ENCODE results near the gene EIF4G3. TPM values are rescaled to one million over a fixed set of nuclear protein-coding genes. Genes with fewer than 3 reads are reported as not detected.

The EIF4G3 gene
- polyA plus RNA-seq, 1 of the 3 experiments (the other 2 are of a cell fraction) = 32.0 TPM

DNA sequence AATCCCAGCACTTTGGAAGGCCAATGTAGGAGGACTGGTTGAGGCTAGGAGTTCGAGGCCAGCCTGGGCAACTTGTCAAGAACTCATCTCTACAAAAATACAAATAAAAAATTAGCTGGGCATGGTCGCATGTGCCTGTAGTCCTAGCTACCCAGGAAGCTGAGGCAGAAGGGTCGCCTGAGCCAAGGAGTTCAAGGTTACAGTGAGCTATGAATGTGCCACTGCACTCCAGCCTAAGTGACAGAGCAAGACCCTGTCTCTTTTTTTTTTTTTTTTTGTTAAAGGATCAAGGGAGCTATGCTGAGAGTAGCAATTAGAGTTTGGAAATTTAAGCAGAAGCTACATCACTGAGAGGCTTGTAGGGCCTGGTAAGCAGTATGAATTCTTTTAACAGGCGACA, 70.9 kb downstream of the EIF4G3 start (continued):
- TF ChIP-seq, protein P1, sequence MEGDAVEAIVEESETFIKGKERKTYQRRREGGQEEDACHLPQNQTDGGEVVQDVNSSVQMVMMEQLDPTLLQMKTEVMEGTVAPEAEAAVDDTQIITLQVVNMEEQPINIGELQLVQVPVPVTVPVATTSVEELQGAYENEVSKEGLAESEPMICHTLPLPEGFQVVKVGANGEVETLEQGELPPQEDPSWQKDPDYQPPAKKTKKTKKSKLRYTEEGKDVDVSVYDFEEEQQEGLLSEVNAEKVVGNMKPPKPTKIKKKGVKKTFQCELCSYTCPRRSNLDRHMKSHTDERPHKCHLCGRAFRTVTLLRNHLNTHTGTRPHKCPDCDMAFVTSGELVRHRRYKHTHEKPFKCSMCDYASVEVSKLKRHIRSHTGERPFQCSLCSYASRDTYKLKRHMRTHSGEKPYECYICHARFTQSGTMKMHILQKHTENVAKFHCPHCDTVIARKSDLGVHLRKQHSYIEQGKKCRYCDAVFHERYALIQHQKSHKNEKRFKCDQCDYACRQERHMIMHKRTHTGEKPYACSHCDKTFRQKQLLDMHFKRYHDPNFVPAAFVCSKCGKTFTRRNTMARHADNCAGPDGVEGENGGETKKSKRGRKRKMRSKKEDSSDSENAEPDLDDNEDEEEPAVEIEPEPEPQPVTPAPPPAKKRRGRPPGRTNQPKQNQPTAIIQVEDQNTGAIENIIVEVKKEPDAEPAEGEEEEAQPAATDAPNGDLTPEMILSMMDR (IDR thresholded peaks at IDR 0.05) = no peak
- TF ChIP-seq, protein P2, sequence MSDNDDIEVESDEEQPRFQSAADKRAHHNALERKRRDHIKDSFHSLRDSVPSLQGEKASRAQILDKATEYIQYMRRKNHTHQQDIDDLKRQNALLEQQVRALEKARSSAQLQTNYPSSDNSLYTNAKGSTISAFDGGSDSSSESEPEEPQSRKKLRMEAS (IDR thresholded peaks at IDR 0.05; ENCODE audit: low read depth) = no peak

DNA sequence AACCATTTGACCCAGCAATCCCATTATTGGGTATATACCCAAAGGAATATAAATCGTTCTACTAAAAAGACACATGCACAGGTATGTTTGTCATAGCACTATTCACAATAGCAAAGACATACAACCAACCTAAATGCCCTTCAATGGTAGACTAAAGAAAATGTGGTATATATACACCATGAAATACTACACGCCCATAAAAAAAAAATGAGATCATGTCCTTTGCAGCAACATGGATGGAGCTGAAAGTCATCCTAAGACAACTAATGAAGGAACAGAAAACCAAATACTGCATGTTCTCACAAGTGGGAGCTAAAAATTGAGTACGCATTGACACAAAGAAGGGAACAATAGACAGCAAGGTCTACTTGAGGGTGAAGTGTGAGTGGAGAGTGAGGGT, 72.0 kb downstream of the EIF4G3 start:
- H3K9me2 ChIP-seq = no peaks in the 10 kb centered on the region
- no peaks in the 10 kb centered on the region for H3K9me3 ChIP-seq
- no peaks in the 10 kb centered on the region for H4K20me1 ChIP-seq (ENCODE audit: insufficient read depth)
- H3K4me1 ChIP-seq (ENCODE audit: control insufficient read depth in 1 of 2, insufficient read depth in 2 of 2, low read depth in 1 of 2, low read length in 1 of 2) = no peaks in the 10 kb centered on the region; a peak in 1 of 4 replicates
- peaks cover 0 to 11% of the 10 kb centered on the region in 2 experiments for H3K36me3 ChIP-seq (replicated peaks in 1 of 2; ENCODE audit: control insufficient read depth in 1 of 2, insufficient read depth in 2 of 2, low read length in 1 of 2)
- H3K4me2 ChIP-seq = no peak overlapping the region
- TF ChIP-seq TAF1 (IDR thresholded peaks at IDR 0.05; ENCODE audit: borderline replicate concordance, low read depth, low read length) (no peak), RAD21 (IDR thresholded peaks at IDR 0.05; ENCODE audit: low read length) (no peak), GATA2 (CRISPR knock-in tag; IDR thresholded peaks at IDR 0.05) (no peak), GABPA (IDR thresholded peaks at IDR 0.05; ENCODE audit: low read depth) (no peak), NRF1 (IDR thresholded peaks at IDR 0.05; ENCODE audit: low read depth, low read length) (no peak), POLR2AphosphoS5 (IDR thresholded peaks at IDR 0.05; ENCODE audit: low read depth, low read length) (no peak), RXRA (IDR thresholded peaks at IDR 0.05; ENCODE audit: borderline replicate concordance, low read depth) (no peak), EZH2phosphoT487 (IDR thresholded peaks at IDR 0.05; ENCODE audit: borderline replicate concordance, low read depth) (no peak), RFX5 (IDR thresholded peaks at IDR 0.05; ENCODE audit: low read length) (no peak), ELF1 (IDR thresholded peaks at IDR 0.05) (no peak)
- TF ChIP-seq, protein P3, sequence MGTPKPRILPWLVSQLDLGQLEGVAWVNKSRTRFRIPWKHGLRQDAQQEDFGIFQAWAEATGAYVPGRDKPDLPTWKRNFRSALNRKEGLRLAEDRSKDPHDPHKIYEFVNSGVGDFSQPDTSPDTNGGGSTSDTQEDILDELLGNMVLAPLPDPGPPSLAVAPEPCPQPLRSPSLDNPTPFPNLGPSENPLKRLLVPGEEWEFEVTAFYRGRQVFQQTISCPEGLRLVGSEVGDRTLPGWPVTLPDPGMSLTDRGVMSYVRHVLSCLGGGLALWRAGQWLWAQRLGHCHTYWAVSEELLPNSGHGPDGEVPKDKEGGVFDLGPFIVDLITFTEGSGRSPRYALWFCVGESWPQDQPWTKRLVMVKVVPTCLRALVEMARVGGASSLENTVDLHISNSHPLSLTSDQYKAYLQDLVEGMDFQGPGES (IDR thresholded peaks at IDR 0.05; ENCODE audit: low read depth, low read length) = no peak
- TF ChIP-seq, protein P4, sequence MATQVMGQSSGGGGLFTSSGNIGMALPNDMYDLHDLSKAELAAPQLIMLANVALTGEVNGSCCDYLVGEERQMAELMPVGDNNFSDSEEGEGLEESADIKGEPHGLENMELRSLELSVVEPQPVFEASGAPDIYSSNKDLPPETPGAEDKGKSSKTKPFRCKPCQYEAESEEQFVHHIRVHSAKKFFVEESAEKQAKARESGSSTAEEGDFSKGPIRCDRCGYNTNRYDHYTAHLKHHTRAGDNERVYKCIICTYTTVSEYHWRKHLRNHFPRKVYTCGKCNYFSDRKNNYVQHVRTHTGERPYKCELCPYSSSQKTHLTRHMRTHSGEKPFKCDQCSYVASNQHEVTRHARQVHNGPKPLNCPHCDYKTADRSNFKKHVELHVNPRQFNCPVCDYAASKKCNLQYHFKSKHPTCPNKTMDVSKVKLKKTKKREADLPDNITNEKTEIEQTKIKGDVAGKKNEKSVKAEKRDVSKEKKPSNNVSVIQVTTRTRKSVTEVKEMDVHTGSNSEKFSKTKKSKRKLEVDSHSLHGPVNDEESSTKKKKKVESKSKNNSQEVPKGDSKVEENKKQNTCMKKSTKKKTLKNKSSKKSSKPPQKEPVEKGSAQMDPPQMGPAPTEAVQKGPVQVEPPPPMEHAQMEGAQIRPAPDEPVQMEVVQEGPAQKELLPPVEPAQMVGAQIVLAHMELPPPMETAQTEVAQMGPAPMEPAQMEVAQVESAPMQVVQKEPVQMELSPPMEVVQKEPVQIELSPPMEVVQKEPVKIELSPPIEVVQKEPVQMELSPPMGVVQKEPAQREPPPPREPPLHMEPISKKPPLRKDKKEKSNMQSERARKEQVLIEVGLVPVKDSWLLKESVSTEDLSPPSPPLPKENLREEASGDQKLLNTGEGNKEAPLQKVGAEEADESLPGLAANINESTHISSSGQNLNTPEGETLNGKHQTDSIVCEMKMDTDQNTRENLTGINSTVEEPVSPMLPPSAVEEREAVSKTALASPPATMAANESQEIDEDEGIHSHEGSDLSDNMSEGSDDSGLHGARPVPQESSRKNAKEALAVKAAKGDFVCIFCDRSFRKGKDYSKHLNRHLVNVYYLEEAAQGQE (IDR thresholded peaks at IDR 0.05; ENCODE audit: low read depth, low read length) = no peak
- ChIA-PET POLR2A (no interaction called here), CTCF (no interaction called here)
- 98% methylated on average over 3 of the region's 3 CpGs for WGBS (ENCODE audit: low lambda C conversion rate)
- H3K79me2 ChIP-seq (ENCODE audit: insufficient read depth) = peaks cover 40% of the 10 kb centered on the region
- no peak for DNase-seq
- H2AFZ ChIP-seq (ENCODE audit: low read depth) = no peak overlapping the region
- no peaks in the 10 kb centered on the region for H3K27me3 ChIP-seq (ENCODE audit: insufficient read depth)
- H3K27ac ChIP-seq (ENCODE audit: low read depth in 2 of 2, low read length in 1 of 2) = no peak overlapping the region
- H3K9ac ChIP-seq = no peak overlapping the region
- H3F3A ChIP-seq (replicated peaks; ENCODE audit: insufficient read depth) = peaks cover 3% of the 10 kb centered on the region
- no peak overlapping the region for H3K4me3 ChIP-seq (ENCODE audit: low read depth in 2 of 2, low read length in 1 of 2)
